ENCODE measurements around the gene KCNQ1. TPM values are rescaled to one million over a fixed set of nuclear protein-coding genes. Genes with fewer than 3 reads are reported as not detected.

KCNQ1 gene
- total and polyA plus RNA-seq, 2 of the 13 experiments (the other 11 are each of a cell fraction or from before 2014, with no cell fraction given): 0.02 to 0.08 TPM

DNA sequence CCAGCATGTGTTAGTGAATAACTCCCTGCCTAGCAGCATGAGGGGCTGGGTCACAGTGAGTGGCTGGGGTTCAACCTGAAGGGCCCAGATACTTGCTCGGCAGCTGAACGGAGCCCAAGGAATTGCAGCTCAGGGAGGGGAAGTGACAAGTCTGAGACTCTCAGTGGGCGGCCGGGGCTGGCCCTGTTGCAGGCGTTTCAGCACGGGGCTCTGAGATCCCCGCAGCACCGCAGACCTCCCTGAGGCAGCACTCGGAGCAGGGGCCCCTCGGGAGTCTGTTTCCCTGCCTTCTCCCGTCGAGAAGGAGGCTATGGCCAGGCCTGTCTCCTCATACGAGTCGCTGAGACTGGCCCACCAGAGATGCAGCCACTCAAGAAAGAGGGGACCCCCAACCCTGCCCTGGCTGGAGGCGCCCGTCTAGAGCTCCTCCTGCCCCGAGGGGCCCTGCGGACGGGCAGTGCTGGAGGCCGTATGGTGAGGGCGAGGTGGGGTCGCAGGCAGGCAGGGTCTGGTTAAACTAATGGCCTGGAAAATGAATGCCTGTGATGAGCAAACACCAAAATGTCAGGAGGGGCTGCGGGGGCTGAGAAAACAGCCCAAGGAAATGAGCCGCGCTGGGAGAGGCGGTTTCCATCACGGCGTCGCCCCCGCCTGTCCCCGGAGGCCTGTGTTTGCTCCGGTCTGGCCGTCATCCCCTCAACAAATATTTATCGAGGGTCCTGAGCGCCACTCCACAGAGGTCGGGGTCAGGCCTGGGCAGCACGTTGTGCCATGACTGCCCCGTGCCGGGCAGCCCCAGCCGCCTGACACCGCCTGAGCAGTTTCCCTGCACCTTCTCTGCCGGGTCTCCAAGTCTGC is 35.0 kb upstream of the KCNQ1 start (continued):
- TF ChIP-seq SP140L (CRISPR knock-in tag; IDR thresholded peaks at IDR 0.05; ENCODE audit: borderline replicate concordance) (no peak), TFAP4 (IDR thresholded peaks at IDR 0.05; ENCODE audit: borderline replicate concordance, low read depth) (peak; percentile 29; the same call in 1 of the 2 replicates), ZNF33B (CRISPR knock-in tag; IDR thresholded peaks at IDR 0.05) (no peak), TBL1XR1 (IDR thresholded peaks at IDR 0.05; ENCODE audit: borderline replicate concordance, low read length, partially characterized antibody) (no peak), ZNF451 (CRISPR knock-in tag; IDR thresholded peaks at IDR 0.05) (no peak), NCOA2 (CRISPR knock-in tag; IDR thresholded peaks at IDR 0.05) (peak; percentile 68), ZNF234 (CRISPR knock-in tag; conservative IDR thresholded peaks at IDR 0.05) (no peak), ZNF496 (CRISPR knock-in tag; IDR thresholded peaks at IDR 0.05; ENCODE audit: insufficient replicate concordance) (no peak), NFE2L1 (CRISPR knock-in tag; IDR thresholded peaks at IDR 0.05; ENCODE audit: borderline replicate concordance) (no peak), ZNF292 (CRISPR knock-in tag; IDR thresholded peaks at IDR 0.05; ENCODE audit: borderline replicate concordance, low read depth) (peak; percentile 40; the same call in 1 of the 2 replicates), NFIC (IDR thresholded peaks at IDR 0.05; ENCODE audit: low read length) (no peak), ZNF891 (CRISPR knock-in tag; IDR thresholded peaks at IDR 0.05) (no peak), IRF2 (CRISPR knock-in tag; IDR thresholded peaks at IDR 0.05) (no peak; the same call in 1 of the 2 replicates), ZNF709 (CRISPR knock-in tag; IDR thresholded peaks at IDR 0.05) (no peak), ATF1 (CRISPR knock-in tag; IDR thresholded peaks at IDR 0.05) (no peak), PRDM4 (CRISPR knock-in tag; IDR thresholded peaks at IDR 0.05; ENCODE audit: borderline replicate concordance) (no peak)
- TF ChIP-seq, protein P1, sequence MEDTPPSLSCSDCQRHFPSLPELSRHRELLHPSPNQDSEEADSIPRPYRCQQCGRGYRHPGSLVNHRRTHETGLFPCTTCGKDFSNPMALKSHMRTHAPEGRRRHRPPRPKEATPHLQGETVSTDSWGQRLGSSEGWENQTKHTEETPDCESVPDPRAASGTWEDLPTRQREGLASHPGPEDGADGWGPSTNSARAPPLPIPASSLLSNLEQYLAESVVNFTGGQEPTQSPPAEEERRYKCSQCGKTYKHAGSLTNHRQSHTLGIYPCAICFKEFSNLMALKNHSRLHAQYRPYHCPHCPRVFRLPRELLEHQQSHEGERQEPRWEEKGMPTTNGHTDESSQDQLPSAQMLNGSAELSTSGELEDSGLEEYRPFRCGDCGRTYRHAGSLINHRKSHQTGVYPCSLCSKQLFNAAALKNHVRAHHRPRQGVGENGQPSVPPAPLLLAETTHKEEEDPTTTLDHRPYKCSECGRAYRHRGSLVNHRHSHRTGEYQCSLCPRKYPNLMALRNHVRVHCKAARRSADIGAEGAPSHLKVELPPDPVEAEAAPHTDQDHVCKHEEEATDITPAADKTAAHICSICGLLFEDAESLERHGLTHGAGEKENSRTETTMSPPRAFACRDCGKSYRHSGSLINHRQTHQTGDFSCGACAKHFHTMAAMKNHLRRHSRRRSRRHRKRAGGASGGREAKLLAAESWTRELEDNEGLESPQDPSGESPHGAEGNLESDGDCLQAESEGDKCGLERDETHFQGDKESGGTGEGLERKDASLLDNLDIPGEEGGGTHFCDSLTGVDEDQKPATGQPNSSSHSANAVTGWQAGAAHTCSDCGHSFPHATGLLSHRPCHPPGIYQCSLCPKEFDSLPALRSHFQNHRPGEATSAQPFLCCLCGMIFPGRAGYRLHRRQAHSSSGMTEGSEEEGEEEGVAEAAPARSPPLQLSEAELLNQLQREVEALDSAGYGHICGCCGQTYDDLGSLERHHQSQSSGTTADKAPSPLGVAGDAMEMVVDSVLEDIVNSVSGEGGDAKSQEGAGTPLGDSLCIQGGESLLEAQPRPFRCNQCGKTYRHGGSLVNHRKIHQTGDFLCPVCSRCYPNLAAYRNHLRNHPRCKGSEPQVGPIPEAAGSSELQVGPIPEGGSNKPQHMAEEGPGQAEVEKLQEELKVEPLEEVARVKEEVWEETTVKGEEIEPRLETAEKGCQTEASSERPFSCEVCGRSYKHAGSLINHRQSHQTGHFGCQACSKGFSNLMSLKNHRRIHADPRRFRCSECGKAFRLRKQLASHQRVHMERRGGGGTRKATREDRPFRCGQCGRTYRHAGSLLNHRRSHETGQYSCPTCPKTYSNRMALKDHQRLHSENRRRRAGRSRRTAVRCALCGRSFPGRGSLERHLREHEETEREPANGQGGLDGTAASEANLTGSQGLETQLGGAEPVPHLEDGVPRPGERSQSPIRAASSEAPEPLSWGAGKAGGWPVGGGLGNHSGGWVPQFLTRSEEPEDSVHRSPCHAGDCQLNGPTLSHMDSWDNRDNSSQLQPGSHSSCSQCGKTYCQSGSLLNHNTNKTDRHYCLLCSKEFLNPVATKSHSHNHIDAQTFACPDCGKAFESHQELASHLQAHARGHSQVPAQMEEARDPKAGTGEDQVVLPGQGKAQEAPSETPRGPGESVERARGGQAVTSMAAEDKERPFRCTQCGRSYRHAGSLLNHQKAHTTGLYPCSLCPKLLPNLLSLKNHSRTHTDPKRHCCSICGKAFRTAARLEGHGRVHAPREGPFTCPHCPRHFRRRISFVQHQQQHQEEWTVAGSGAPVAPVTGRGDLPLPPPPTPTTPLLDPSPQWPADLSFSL (CRISPR knock-in tag; IDR thresholded peaks at IDR 0.05): no peak

Measured in HepG2 (cell line).